Measurements from ENCODE around the gene LRRTM3.

The LRRTM3 gene

DNA sequence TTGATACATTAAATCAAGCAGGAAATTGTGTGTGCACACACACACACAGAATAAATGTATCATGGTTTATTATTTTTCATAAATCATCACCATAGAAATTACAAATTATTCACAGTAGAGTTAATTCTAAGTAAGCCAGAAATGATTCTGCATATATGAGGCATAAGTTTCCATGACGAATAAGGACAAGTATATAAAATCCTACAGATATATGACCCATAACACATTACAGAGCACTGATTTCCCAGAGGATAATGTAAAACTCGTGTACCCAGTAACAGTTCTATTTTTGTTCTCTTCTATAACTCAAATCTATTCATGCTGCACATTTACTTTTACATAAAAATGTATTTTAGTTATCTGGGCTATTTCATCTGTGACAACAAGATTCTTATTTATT lies 169.7 kb downstream of the LRRTM3 start:
- no peak overlapping the region for H3K4me3 ChIP-seq (ENCODE audit: low read depth, low read length)
- TF ChIP-seq, protein P1, sequence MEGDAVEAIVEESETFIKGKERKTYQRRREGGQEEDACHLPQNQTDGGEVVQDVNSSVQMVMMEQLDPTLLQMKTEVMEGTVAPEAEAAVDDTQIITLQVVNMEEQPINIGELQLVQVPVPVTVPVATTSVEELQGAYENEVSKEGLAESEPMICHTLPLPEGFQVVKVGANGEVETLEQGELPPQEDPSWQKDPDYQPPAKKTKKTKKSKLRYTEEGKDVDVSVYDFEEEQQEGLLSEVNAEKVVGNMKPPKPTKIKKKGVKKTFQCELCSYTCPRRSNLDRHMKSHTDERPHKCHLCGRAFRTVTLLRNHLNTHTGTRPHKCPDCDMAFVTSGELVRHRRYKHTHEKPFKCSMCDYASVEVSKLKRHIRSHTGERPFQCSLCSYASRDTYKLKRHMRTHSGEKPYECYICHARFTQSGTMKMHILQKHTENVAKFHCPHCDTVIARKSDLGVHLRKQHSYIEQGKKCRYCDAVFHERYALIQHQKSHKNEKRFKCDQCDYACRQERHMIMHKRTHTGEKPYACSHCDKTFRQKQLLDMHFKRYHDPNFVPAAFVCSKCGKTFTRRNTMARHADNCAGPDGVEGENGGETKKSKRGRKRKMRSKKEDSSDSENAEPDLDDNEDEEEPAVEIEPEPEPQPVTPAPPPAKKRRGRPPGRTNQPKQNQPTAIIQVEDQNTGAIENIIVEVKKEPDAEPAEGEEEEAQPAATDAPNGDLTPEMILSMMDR (IDR thresholded peaks at IDR 0.05; ENCODE audit: low read depth, low read length, missing control alignments), result no peak
- DNase-seq (ENCODE audit: low read depth), result no peak

DNA sequence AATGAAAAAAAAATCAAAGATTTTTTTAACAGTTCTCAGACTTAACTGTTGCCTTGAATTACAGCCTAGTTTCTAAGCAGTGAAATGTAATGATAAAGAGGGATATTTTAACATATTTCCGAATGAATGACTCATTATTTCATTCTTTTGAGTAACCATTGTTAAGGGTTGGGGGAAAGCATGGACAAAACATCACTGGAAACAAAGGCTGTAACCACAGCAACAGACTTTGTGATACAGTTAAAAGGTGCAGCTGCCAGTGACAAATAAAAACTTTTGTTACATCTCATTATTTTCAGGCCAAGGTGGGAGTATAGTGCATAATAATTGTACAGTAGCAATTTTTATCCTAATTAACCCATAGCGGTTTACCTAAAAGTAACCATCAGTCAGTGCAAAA lies 172.6 kb downstream of the LRRTM3 start:
- H3K4me3 ChIP-seq (ENCODE audit: low read depth, low read length), result no peak overlapping the region
- TF ChIP-seq, protein P1 (IDR thresholded peaks at IDR 0.05; ENCODE audit: low read depth, low read length, missing control alignments), result no peak
- DNase-seq (ENCODE audit: low read depth), result no peak

DNA sequence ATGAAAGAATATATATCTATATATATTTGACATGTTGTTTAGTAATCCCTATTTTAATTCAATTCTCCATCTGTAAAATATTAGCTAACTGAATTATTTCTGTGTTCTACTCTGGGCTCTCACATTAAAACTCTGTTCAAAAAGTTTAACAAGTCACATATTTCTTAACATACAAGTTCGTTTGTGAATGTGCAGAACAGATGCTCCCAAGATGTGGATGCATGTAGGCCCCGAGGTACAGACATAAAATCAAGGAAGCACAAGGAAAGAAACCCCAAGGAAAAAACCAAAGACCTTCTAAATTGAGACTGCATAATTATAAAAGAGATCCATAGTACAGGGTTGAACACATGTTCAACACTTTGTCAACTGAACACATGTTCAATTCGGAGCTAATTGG lies 175.1 kb downstream of the LRRTM3 start:
- TF ChIP-seq, protein P1 (IDR thresholded peaks at IDR 0.05; ENCODE audit: low read depth, low read length, missing control alignments), result no peak
- DNase-seq (ENCODE audit: low read depth), result no peak
- no peak overlapping the region for H3K4me3 ChIP-seq (ENCODE audit: low read depth, low read length)

DNA sequence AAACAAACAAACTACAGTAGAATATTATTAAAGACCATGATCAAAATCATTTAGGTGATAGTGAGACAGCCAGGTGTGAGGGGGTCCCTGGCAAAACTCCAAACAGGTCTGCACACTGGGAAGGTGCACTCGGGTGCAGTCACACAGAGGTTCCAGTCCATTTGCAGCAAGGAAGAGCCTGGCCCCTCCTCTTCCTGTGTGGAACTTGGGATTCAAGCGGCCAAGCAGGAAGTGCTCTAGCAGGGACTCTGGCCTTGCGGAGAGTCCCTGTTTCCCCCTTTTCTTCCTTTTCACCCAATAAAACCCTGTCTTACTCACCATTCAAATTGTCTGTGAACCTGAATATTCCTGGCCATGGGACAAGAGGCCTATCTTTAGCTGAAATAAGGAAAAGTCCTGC lies 181.8 kb downstream of the LRRTM3 start:
- TF ChIP-seq, protein P1 (IDR thresholded peaks at IDR 0.05; ENCODE audit: low read depth, low read length, missing control alignments), result no peak
- no peak for DNase-seq (ENCODE audit: low read depth)

DNA sequence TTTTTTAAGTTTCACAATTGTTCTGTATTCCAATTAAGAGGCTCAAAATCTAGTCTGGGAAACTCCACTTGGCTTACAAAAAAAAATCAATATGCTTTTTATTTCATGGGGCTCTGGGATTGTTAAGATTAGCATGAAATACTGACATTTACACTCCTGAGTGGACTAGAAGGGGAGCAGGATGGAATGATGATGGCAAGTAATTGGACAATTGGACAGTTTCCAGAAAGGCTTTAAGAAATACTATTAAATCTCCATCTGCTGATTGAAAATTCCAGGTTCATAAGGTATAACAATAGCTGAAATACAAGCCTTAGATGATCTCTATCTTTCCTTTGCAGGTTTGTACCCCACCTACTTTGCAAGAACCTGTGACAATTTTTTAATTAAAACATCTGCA lies 184.4 kb downstream of the LRRTM3 start:
- no peak overlapping the region for H3K4me3 ChIP-seq (ENCODE audit: low read depth, low read length)
- TF ChIP-seq, protein P1 (IDR thresholded peaks at IDR 0.05; ENCODE audit: low read depth, low read length, missing control alignments), result no peak
- no peak for DNase-seq (ENCODE audit: low read depth)

More for the DNA sequence above, 181.8 kb downstream of the LRRTM3 start:
- H3K4me3 ChIP-seq (ENCODE audit: low read depth, low read length), result no peak overlapping the region

DNA sequence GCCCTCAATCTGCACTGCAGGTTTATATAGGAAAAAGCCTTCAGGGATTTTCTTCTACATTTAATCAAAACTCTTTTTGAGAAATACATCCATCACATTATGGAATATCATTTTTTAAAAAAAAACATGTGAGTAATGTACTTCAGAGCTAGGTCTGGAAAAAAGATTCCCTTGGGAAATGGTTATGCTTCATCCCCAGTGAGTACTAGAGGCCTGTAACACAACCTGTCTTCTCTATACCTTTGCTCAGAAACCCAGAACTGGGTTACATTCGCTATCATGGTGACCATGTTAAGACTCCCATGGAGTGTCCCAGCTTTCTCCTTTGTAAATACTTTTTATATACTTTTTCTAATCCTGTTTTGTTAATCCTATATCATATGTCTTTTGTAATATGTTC lies 186.9 kb downstream of the LRRTM3 start:
- TF ChIP-seq, protein P1 (IDR thresholded peaks at IDR 0.05; ENCODE audit: low read depth, low read length, missing control alignments), result no peak
- DNase-seq (ENCODE audit: low read depth), result no peak
- no peak overlapping the region for H3K4me3 ChIP-seq (ENCODE audit: low read depth, low read length)

DNA sequence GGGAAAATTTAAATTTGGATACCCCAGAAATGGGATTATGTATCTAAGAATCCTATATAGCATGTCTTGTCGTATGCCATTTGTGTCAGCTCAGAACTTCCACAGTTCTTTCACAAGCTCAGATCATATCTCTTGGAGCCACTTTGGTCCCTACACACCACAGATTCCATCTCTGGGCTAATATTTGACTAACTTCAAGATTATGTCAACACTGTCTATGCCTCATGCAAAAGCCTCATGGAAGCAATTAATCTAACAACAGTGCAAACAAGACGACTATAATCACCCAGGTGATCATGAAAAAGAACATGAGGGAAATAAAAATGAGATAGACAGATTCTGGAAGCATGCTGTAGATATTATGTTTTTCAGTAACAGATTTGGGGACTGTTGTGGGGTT lies 189.1 kb downstream of the LRRTM3 start:
- DNase-seq (ENCODE audit: low read depth), result no peak
- TF ChIP-seq, protein P1 (IDR thresholded peaks at IDR 0.05; ENCODE audit: low read depth, low read length, missing control alignments), result no peak
- H3K4me3 ChIP-seq (ENCODE audit: low read depth, low read length), result no peak overlapping the region

All from GM12864 (cell line).